GM10847 (cell line): Measurements from ENCODE around the gene PRTG.

ENCODE experiments used
- POLR2A ChIP-seq: IDR thresholded peaks from 2 replicates; pipeline ENCODE4 v1.6.1; 2011; ENCODE audit not compliant: insufficient read length; ENCODE audit errors: extremely low read depth

The PRTG gene

GRCh38 chr15:55768670-55769185 lies 25.8 kb upstream of the PRTG start:
- no peak for TF ChIP-seq POLR2A

GRCh38 chr15:55766676-55767075 lies 23.7 kb upstream of the PRTG start:
- no peak for TF ChIP-seq POLR2A

GRCh38 chr15:55764398-55764797 lies 21.4 kb upstream of the PRTG start:
- no peak for TF ChIP-seq POLR2A

- TF ChIP-seq POLR2A, result no peak
Observed at GRCh38 chr15:55758580-55758986, 15.6 kb upstream of the PRTG start.

GRCh38 chr15:55750706-55751105 lies 7.8 kb upstream of the PRTG start:
- no peak for TF ChIP-seq POLR2A

GRCh38 chr15:55743729-55744655 lies 1.0 kb upstream of the PRTG start:
- no peak for TF ChIP-seq POLR2A

- TF ChIP-seq POLR2A, result no peak
Observed at GRCh38 chr15:55742498-55742926, 440 bp downstream of the PRTG start.

GRCh38 chr15:55741833-55742497 lies 987 bp downstream of the PRTG start:
- no peak for TF ChIP-seq POLR2A

- no peak for TF ChIP-seq POLR2A
Observed at GRCh38 chr15:55740981-55741832, 1.7 kb downstream of the PRTG start.

- no peak for TF ChIP-seq POLR2A
Observed at GRCh38 chr15:55740359-55740878, 2.5 kb downstream of the PRTG start.

- TF ChIP-seq POLR2A, result no peak
Observed at GRCh38 chr15:55739641-55740040, 3.3 kb downstream of the PRTG start.

- no peak for TF ChIP-seq POLR2A
Observed at GRCh38 chr15:55738715-55739114, 4.2 kb downstream of the PRTG start.

GRCh38 chr15:55737373-55737772 lies 5.6 kb downstream of the PRTG start:
- no peak for TF ChIP-seq POLR2A

GRCh38 chr15:55736756-55737155 lies 6.2 kb downstream of the PRTG start:
- no peak for TF ChIP-seq POLR2A

- no peak for TF ChIP-seq POLR2A
Observed at GRCh38 chr15:55734641-55735040, 8.3 kb downstream of the PRTG start.
